Endodermal cell (in vitro differentiated cells): Measurements from ENCODE around the gene OSM. TPM values are rescaled to one million over a fixed set of nuclear protein-coding genes. Genes with fewer than 3 reads are reported as not detected.
A peak's percentile ranks its signal among the peaks of the same experiment; 100 is the strongest.

Source experiments
- DNase-seq: peaks from one replicate; pipeline ENCODE4 v3.0.0-alpha.2; 2017
- H3K27ac ChIP-seq: 2 replicates; pipeline ENCODE4 v1.5.1; 2013; ENCODE audit warnings: mild to moderate bottlenecking, low read depth, low read length, moderate library complexity
- H3K27me3 ChIP-seq: 2 replicates; pipeline ENCODE4 v1.6.1; 2013; ENCODE audit warnings: mild to moderate bottlenecking, low read length, moderate library complexity; ENCODE audit not compliant: insufficient read depth, control insufficient read depth, poor library complexity, severe bottlenecking
- H3K36me3 ChIP-seq: 2 replicates; pipeline ENCODE4 v1.7.0; 2013; ENCODE audit warnings: mild to moderate bottlenecking, low read length, moderate library complexity; ENCODE audit not compliant: control insufficient read depth, insufficient read depth
- H3K4me1 ChIP-seq: one replicate; pipeline ENCODE4 v1.7.0; 2013; ENCODE audit warnings: low read length; ENCODE audit not compliant: control insufficient read depth, insufficient read depth
- H3K4me3 ChIP-seq: 2 replicates; pipeline ENCODE4 v1.5.1; 2013; ENCODE audit warnings: mild to moderate bottlenecking, low read length, moderate library complexity
- H3K9ac ChIP-seq: 2 replicates; pipeline ENCODE4 v1.6.1; 2013; ENCODE audit warnings: mild to moderate bottlenecking, low read length, moderate library complexity; ENCODE audit not compliant: poor library complexity, severe bottlenecking; ENCODE audit errors: extremely low read depth
- H3K9me3 ChIP-seq: 2 replicates; pipeline ENCODE4 v1.6.1; 2013; ENCODE audit warnings: mild to moderate bottlenecking, low read length, moderate library complexity; ENCODE audit not compliant: control insufficient read depth
- H3K27ac Mint-ChIP-seq: 2 replicates; pipeline ENCODE4 v1.8.0; 2020; ENCODE audit warnings: mixed read lengths
- H3K27me3 Mint-ChIP-seq: 2 replicates; pipeline ENCODE4 v1.8.0; 2021; ENCODE audit warnings: mild to moderate bottlenecking, mixed read lengths; ENCODE audit not compliant: insufficient read depth
- H3K36me3 Mint-ChIP-seq: 2 replicates; pipeline ENCODE4 v1.8.0; 2020; ENCODE audit warnings: low read depth, mixed read lengths
- H3K4me1 Mint-ChIP-seq: 2 replicates; pipeline ENCODE4 v1.8.0; 2020; ENCODE audit warnings: mixed read lengths
- H3K4me3 Mint-ChIP-seq: 2 replicates; pipeline ENCODE4 v1.8.0; 2020; ENCODE audit warnings: mild to moderate bottlenecking, moderate library complexity, mixed read lengths
- H3K9me3 Mint-ChIP-seq: 2 replicates; pipeline ENCODE4 v1.8.0; 2020; ENCODE audit warnings: mild to moderate bottlenecking, mixed read lengths
- CTCF ChIP-seq: fragments of 200-600 bp; sonication (generic); conservative IDR thresholded peaks from 2 replicates; pipeline ENCODE4 v1.5.0; 2021; ENCODE audit warnings: antibody characterized with exemption, mild to moderate bottlenecking
- WGBS, 2 experiments: methylation state at CpG; one replicate each; pipeline versions ENCODE4 v1.1.5 to v1.1.7; 2013; ENCODE audit warnings: missing lambda C conversion rate in 2 of 2, mixed read lengths in 1 of 2; ENCODE audit not compliant: insufficient coverage in 1 of 2, insufficient read length in 1 of 2; 5-methylcytosine and 5-hydroxymethylcytosine counted together
- total RNA-seq, 2 donors: library from RNA; stranded (reverse); fragmentation: NEBNext Ultra II Directional in 1 of 2; extraction: Animal tissue kit (Norgen Biotek cat#: 25700) in 1 of 2; gene quantifications; 2 replicates in 1 of 2; 3 replicates in 1 of 2; pipeline ENCODE4 v1.2.1, GENCODE V29; 2021

Gene OSM
- total RNA-seq, 2 donors from 2014 or later: not detected

GRCh38 chr22:30226192-30226832 lies 40.3 kb downstream of the OSM start:
- H3K9me3 Mint-ChIP-seq: no peaks in the 10 kb centered on the region
- no peak for TF ChIP-seq CTCF
- H3K27ac ChIP-seq: no peak overlapping the region
- DNase-seq: no peak
- H3K9me3 ChIP-seq: no peaks in the 10 kb centered on the region
- H3K4me1 Mint-ChIP-seq: peaks cover 2% of the 10 kb centered on the region
- no peak overlapping the region for H3K9ac ChIP-seq
- no peaks in the 10 kb centered on the region for H3K4me1 ChIP-seq
- no peak overlapping the region for H3K27ac Mint-ChIP-seq
- 93 to 94% methylated on average over 11 of the region's 11 CpGs for WGBS, 2 experiments
- no peak overlapping the region for H3K4me3 ChIP-seq
- H3K27me3 ChIP-seq: no peaks in the 10 kb centered on the region
- H3K27me3 Mint-ChIP-seq: peaks cover 2% of the 10 kb centered on the region
- H3K36me3 ChIP-seq: no peaks in the 10 kb centered on the region
- H3K36me3 Mint-ChIP-seq: no peaks in the 10 kb centered on the region
- no peak overlapping the region for H3K4me3 Mint-ChIP-seq

GRCh38 chr22:30225220-30225927 lies 41.3 kb downstream of the OSM start:
- Histone ChIP-seq H3K9ac (no peak overlapping the region), H3K27me3 (no peaks in the 10 kb centered on the region), H3K9me3 (no peaks in the 10 kb centered on the region), H3K4me3 (no peak overlapping the region), H3K36me3 (no peaks in the 10 kb centered on the region), H3K4me1 (no peaks in the 10 kb centered on the region), H3K27ac (no peak overlapping the region)
- no peak for TF ChIP-seq CTCF
- no peak for DNase-seq
- no peaks in the 10 kb centered on the region for H3K9me3 Mint-ChIP-seq
- peaks cover 2% of the 10 kb centered on the region for H3K4me1 Mint-ChIP-seq
- H3K4me3 Mint-ChIP-seq: no peak overlapping the region
- H3K36me3 Mint-ChIP-seq: no peaks in the 10 kb centered on the region
- H3K27ac Mint-ChIP-seq: no peak overlapping the region
- WGBS, 2 experiments: 85 to 100% methylated on average over 2 to 7 of the region's 7 CpGs
- H3K27me3 Mint-ChIP-seq: peaks cover 5% of the 10 kb centered on the region

GRCh38 chr22:30224161-30224857 lies 42.3 kb downstream of the OSM start:
- Histone ChIP-seq H3K27ac (no peak overlapping the region), H3K4me1 (no peaks in the 10 kb centered on the region), H3K9me3 (no peaks in the 10 kb centered on the region), H3K36me3 (no peaks in the 10 kb centered on the region), H3K27me3 (no peaks in the 10 kb centered on the region), H3K4me3 (no peak overlapping the region), H3K9ac (no peak overlapping the region)
- Mint-ChIP-seq H3K27ac (no peak overlapping the region), H3K9me3 (no peaks in the 10 kb centered on the region), H3K4me3 (no peak overlapping the region), H3K4me1 (peaks cover 2% of the 10 kb centered on the region), H3K27me3 (peaks cover 5% of the 10 kb centered on the region), H3K36me3 (no peaks in the 10 kb centered on the region)
- TF ChIP-seq CTCF: peak; percentile 31
- 66 to 75% methylated on average over 10 to 11 of the region's 11 CpGs for WGBS, 2 experiments
- DNase-seq: no peak
